ENCODE measurements around the gene NGF. TPM values are rescaled to one million over a fixed set of nuclear protein-coding genes. Genes with fewer than 3 reads are reported as not detected.
"Not testable (repeated sequence)": the region's sequence is repeated elsewhere in the genome, so short reads cannot be mapped to it uniquely, and the experiment has no call there.

The NGF gene
- total RNA-seq, 5 donors from 2014 or later (not counting 1 experiment from before 2014, with no cell fraction given) = not detected

DNA sequence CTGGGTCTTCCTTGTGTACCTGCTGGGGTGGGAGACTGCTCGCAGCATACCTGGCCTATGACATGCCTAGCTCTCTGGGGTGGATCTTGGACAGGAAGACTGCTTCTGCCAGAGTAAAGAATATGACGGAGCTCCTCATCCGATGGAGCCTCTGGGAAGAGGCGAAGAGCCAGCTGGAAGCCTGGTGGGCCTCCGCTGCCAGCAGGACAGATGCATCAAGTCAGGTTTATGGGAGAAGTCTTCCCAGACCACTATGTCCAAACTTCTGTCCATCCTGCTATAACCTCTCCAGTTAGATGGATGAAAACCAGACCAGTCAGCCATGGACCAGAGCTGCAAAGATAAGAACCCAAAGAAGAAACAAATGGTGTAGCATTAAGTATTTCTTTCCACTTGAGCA is 27.7 kb upstream of the NGF start:
- H3K27ac Mint-ChIP-seq = no peak overlapping the region
- POLR2A ChIA-PET = no interaction called here
- CTCF ChIA-PET = no interaction called here
- Histone ChIP-seq H3K9me3 (no peaks in the 10 kb centered on the region), H3K4me3 (ENCODE audit: control insufficient read depth in 1 of 2, extremely low read depth in 1 of 2, low read length in 1 of 2) (no peak overlapping the region), H3K36me3 (ENCODE audit: control insufficient read depth in 2 of 2, extremely low read depth in 1 of 2, insufficient read depth in 1 of 2, low read length in 1 of 2) (no peaks in the 10 kb centered on the region), H3K27ac (ENCODE audit: low read length) (no peak overlapping the region), H3K27me3 (replicated peaks in 1 of 2; ENCODE audit: control insufficient read depth in 2 of 2, extremely low read depth in 1 of 2, insufficient read depth in 2 of 2, low read length in 1 of 2) (peaks cover 0 to 10% of the 10 kb centered on the region in 2 experiments), H3K4me1 (ENCODE audit: control insufficient read depth in 1 of 2, extremely low read depth in 1 of 2, insufficient read depth in 2 of 2, low read length in 2 of 2) (no peaks in the 10 kb centered on the region)
- no peaks in the 10 kb centered on the region for H3K4me1 Mint-ChIP-seq
- ATAC-seq (replicated peaks in 1 of 4) (no peak), DNase-seq (no peak)
- H3K27me3 Mint-ChIP-seq = peaks cover 4% of the 10 kb centered on the region in 2 donors
- no peaks in the 10 kb centered on the region for H3K36me3 Mint-ChIP-seq
- H3K4me3 Mint-ChIP-seq = no peak overlapping the region
- H3K9me3 Mint-ChIP-seq = peaks cover 3 to 16% (median 6%) of the 10 kb centered on the region in 3 donors
- 69% methylated on average over 2 of the region's 5 CpGs for WGBS (ENCODE audit: insufficient coverage)

DNA sequence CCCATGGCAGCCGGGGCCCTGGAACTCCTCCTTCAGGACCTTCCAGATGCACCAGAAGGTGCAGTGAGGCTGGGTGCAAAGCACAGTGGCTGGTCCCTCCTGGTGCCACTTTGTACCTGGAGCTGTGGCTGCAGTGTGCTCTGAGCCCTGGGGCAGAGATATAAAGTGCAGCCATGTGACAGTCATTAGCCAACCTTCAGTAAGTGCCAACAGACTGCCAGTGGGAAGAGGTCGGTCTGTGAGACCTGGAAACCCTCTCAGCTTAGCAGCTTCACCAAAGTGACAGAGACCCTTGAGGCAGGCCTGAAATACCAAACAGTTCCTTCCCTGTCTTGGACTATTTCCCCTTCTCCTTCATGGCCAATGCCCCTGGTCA is 26.7 kb upstream of the NGF start:
- DNase-seq = no peak
- peaks cover 0 to 10% of the 10 kb centered on the region in 2 experiments for H3K27me3 ChIP-seq (replicated peaks in 1 of 2; ENCODE audit: control insufficient read depth in 2 of 2, extremely low read depth in 1 of 2, insufficient read depth in 2 of 2, low read length in 1 of 2)
- ChIA-PET CTCF (no interaction called here), POLR2A (interaction anchor here in 1 of 2 donors (0.6 kb wide), 1 partner anchor 42 kb away, joined by 9 read pairs; no protein-coding TSS in a partner anchor)
- 100% methylated on average over 1 of the region's 2 CpGs for WGBS (ENCODE audit: insufficient coverage)
- Mint-ChIP-seq H3K36me3 (no peaks in the 10 kb centered on the region), H3K4me3 (no peak overlapping the region), H3K4me1 (no peaks in the 10 kb centered on the region), H3K27ac (no peak overlapping the region), H3K27me3 (peaks cover 4% of the 10 kb centered on the region in 2 donors), H3K9me3 (peaks cover 3 to 16% (median 6%) of the 10 kb centered on the region in 3 donors)
- no peak overlapping the region for H3K4me3 ChIP-seq (ENCODE audit: control insufficient read depth in 1 of 2, extremely low read depth in 1 of 2, low read length in 1 of 2)
- H3K36me3 ChIP-seq (ENCODE audit: control insufficient read depth in 2 of 2, extremely low read depth in 1 of 2, insufficient read depth in 1 of 2, low read length in 1 of 2) = no peaks in the 10 kb centered on the region
- H3K27ac ChIP-seq (ENCODE audit: low read length) = no peak overlapping the region
- ATAC-seq (replicated peaks in 1 of 4) = no peak
- H3K4me1 ChIP-seq (ENCODE audit: control insufficient read depth in 1 of 2, extremely low read depth in 1 of 2, insufficient read depth in 2 of 2, low read length in 2 of 2) = no peaks in the 10 kb centered on the region
- H3K9me3 ChIP-seq = no peaks in the 10 kb centered on the region

GRCh38 chr1:115364046-115364779 is 26.2 kb upstream of the NGF start:
- H3K4me1 Mint-ChIP-seq = no peaks in the 10 kb centered on the region
- Histone ChIP-seq H3K36me3 (ENCODE audit: control insufficient read depth in 2 of 2, extremely low read depth in 1 of 2, insufficient read depth in 1 of 2, low read length in 1 of 2) (no peaks in the 10 kb centered on the region), H3K27me3 (replicated peaks in 1 of 2; ENCODE audit: control insufficient read depth in 2 of 2, extremely low read depth in 1 of 2, insufficient read depth in 2 of 2, low read length in 1 of 2) (peaks cover 0 to 12% of the 10 kb centered on the region in 2 experiments), H3K9me3 (no peaks in the 10 kb centered on the region), H3K4me3 (ENCODE audit: control insufficient read depth in 1 of 2, extremely low read depth in 1 of 2, low read length in 1 of 2) (no peak overlapping the region), H3K4me1 (ENCODE audit: control insufficient read depth in 1 of 2, extremely low read depth in 1 of 2, insufficient read depth in 2 of 2, low read length in 2 of 2) (no peaks in the 10 kb centered on the region), H3K27ac (ENCODE audit: low read length) (no peak overlapping the region)
- no peak for DNase-seq
- H3K27me3 Mint-ChIP-seq = peaks cover 4% of the 10 kb centered on the region in 2 donors
- whole genome bisulfite sequencing (ENCODE audit: insufficient coverage) = 62% methylated on average over 3 of the region's 7 CpGs
- ChIA-PET CTCF (no interaction called here), POLR2A (interaction anchor here in 1 of 2 donors (0.6 kb wide), 1 partner anchor 42 kb away, joined by 9 read pairs; no protein-coding TSS in a partner anchor)
- no peaks in the 10 kb centered on the region for H3K36me3 Mint-ChIP-seq
- no peak for ATAC-seq (replicated peaks in 1 of 4)
- H3K9me3 Mint-ChIP-seq = peaks cover 3 to 16% (median 6%) of the 10 kb centered on the region in 3 donors
- H3K4me3 Mint-ChIP-seq = no peak overlapping the region
- H3K27ac Mint-ChIP-seq = no peak overlapping the region

- ChIA-PET POLR2A (no interaction called here), CTCF (no interaction called here)
- Mint-ChIP-seq H3K27ac (no peak overlapping the region), H3K4me3 (no peak overlapping the region), H3K4me1 (no peaks in the 10 kb centered on the region), H3K27me3 (peaks cover 4% of the 10 kb centered on the region in 2 donors), H3K9me3 (peaks cover 3 to 16% (median 6%) of the 10 kb centered on the region in 3 donors), H3K36me3 (no peaks in the 10 kb centered on the region)
- DNase-seq (no peak), ATAC-seq (replicated peaks in 1 of 4) (no peak)
- Histone ChIP-seq H3K36me3 (ENCODE audit: control insufficient read depth in 2 of 2, extremely low read depth in 1 of 2, insufficient read depth in 1 of 2, low read length in 1 of 2) (no peaks in the 10 kb centered on the region), H3K27ac (ENCODE audit: low read length) (no peak overlapping the region), H3K27me3 (replicated peaks in 1 of 2; ENCODE audit: control insufficient read depth in 2 of 2, extremely low read depth in 1 of 2, insufficient read depth in 2 of 2, low read length in 1 of 2) (peaks cover 0 to 12% of the 10 kb centered on the region in 2 experiments), H3K4me3 (ENCODE audit: control insufficient read depth in 1 of 2, extremely low read depth in 1 of 2, low read length in 1 of 2) (no peak overlapping the region), H3K4me1 (ENCODE audit: control insufficient read depth in 1 of 2, extremely low read depth in 1 of 2, insufficient read depth in 2 of 2, low read length in 2 of 2) (no peaks in the 10 kb centered on the region), H3K9me3 (no peaks in the 10 kb centered on the region)
- WGBS (ENCODE audit: insufficient coverage) = 50% methylated on average over 1 of the region's 1 CpG
Measured at GRCh38 chr1:115363171-115363570, 25.1 kb upstream of the NGF start.

- DNase-seq; H3K36me3 ChIP-seq (ENCODE audit: control insufficient read depth in 2 of 2, extremely low read depth in 1 of 2, insufficient read depth in 1 of 2, low read length in 1 of 2); H3K36me3 Mint-ChIP-seq; H3K27me3 Mint-ChIP-seq; H3K4me1 ChIP-seq (ENCODE audit: control insufficient read depth in 1 of 2, extremely low read depth in 1 of 2, insufficient read depth in 2 of 2, low read length in 2 of 2); H3K4me3 ChIP-seq (ENCODE audit: control insufficient read depth in 1 of 2, extremely low read depth in 1 of 2, low read length in 1 of 2); H3K4me3 Mint-ChIP-seq; H3K27ac ChIP-seq (ENCODE audit: low read length); H3K9me3 ChIP-seq; H3K4me1 Mint-ChIP-seq; H3K27ac Mint-ChIP-seq; ATAC-seq (replicated peaks in 1 of 4); CTCF ChIA-PET; POLR2A ChIA-PET: not testable (repeated sequence)
- H3K9me3 Mint-ChIP-seq = peaks cover 3 to 16% (median 6%) of the 10 kb centered on the region in 3 donors
- peaks cover 0 to 12% of the 10 kb centered on the region in 2 experiments for H3K27me3 ChIP-seq (replicated peaks in 1 of 2; ENCODE audit: control insufficient read depth in 2 of 2, extremely low read depth in 1 of 2, insufficient read depth in 2 of 2, low read length in 1 of 2)
- WGBS (ENCODE audit: insufficient coverage) = 93% methylated on average over 20 of the region's 26 CpGs
Measured at GRCh38 chr1:115360505-115361129, 22.6 kb upstream of the NGF start.

DNA sequence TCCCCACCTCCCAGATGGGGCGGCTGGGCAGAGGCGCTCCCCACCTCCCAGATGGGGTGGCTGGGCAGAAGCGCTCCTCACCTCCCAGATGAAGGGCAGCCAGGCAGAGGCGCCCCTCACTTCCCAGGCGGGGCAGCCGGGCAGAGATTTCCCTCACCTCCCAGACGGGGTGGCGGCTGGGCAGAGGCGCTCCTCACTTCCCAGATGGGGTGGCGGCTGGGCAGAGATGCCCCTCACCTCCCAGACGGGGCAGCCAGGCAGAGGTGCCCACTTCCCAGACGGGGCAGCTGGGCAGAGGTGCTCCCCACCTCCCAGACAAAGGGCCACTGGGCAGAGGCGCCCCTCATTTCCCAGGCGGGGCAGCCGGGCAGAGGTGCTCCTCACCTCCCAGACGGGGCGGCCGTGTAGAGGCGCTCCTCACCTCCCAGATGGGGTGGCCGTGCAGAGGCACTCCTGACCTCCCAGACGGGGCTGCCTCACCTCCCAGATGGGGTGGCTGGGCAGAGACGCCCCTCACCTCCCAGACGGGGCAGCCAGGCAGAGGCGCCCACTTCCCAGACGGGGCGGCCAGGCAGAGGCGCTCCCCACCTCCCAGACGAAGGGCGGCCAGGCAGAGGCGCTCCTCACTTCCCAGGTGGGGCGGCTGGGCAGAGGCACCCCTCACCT is 21.9 kb upstream of the NGF start:
- H3K27me3 Mint-ChIP-seq; POLR2A ChIA-PET; DNase-seq; H3K9me3 ChIP-seq; H3K4me1 ChIP-seq (ENCODE audit: control insufficient read depth in 1 of 2, extremely low read depth in 1 of 2, insufficient read depth in 2 of 2, low read length in 2 of 2); H3K36me3 ChIP-seq (ENCODE audit: control insufficient read depth in 2 of 2, extremely low read depth in 1 of 2, insufficient read depth in 1 of 2, low read length in 1 of 2); H3K4me3 Mint-ChIP-seq; H3K4me3 ChIP-seq (ENCODE audit: control insufficient read depth in 1 of 2, extremely low read depth in 1 of 2, low read length in 1 of 2); H3K4me1 Mint-ChIP-seq; H3K27ac ChIP-seq (ENCODE audit: low read length); ATAC-seq (replicated peaks in 1 of 4); CTCF ChIA-PET; H3K36me3 Mint-ChIP-seq; H3K27ac Mint-ChIP-seq: not testable (repeated sequence)
- H3K27me3 ChIP-seq (replicated peaks in 1 of 2; ENCODE audit: control insufficient read depth in 2 of 2, extremely low read depth in 1 of 2, insufficient read depth in 2 of 2, low read length in 1 of 2) = peaks cover 0 to 12% of the 10 kb centered on the region in 2 experiments
- H3K9me3 Mint-ChIP-seq = peaks cover 3 to 16% (median 6%) of the 10 kb centered on the region in 3 donors
- WGBS (ENCODE audit: insufficient coverage) = 86% methylated on average over 16 of the region's 31 CpGs
